K562 (cell line): Measurements from ENCODE around the gene JDP2. TPM values are rescaled to one million over a fixed set of nuclear protein-coding genes. Genes with fewer than 3 reads are reported as not detected.

ENCODE experiments used
- BCL6 ChIP-seq: fragments of 250-450 bp; sonication (Bioruptor Pico); IDR thresholded peaks from 2 replicates; pipeline ENCODE4 v1.4.0; 2020
- CHCHD3 ChIP-seq: fragments of 250-450 bp; sonication (Bioruptor Pico); IDR thresholded peaks from 2 replicates; pipeline ENCODE4 v2.1.2; 2022; ENCODE audit warnings: mild to moderate bottlenecking
- CXXC5 ChIP-seq: fragments of 250-450 bp; sonication (Bioruptor Pico); IDR thresholded peaks from 2 replicates; pipeline ENCODE4 v1.8.0; 2022; ENCODE audit warnings: inconsistent platforms, mild to moderate bottlenecking, moderate library complexity
- DMBX1 ChIP-seq: fragments of 250-450 bp; sonication (Bioruptor Pico); IDR thresholded peaks from 2 replicates; pipeline ENCODE4 v1.8.0; 2022; ENCODE audit warnings: inconsistent platforms, mild to moderate bottlenecking, moderate library complexity, borderline replicate concordance
- HCFC1 ChIP-seq: IDR thresholded peaks from 2 replicates; pipeline ENCODE4 v1.6.1; 2012; ENCODE audit warnings: low read depth, low read length, improper control_type of control experiment
- NR2F6 ChIP-seq: fragments of 450-650 bp; formaldehyde crosslinking; IDR thresholded peaks from 2 replicates; pipeline ENCODE4 v1.4.0; 2020; ENCODE audit warnings: mild to moderate bottlenecking
- NR3C1 ChIP-seq: sonication (generic); formaldehyde crosslinking; IDR thresholded peaks from 2 replicates; pipeline ENCODE4 v1.8.1; 2022; ENCODE audit warnings: missing genetic modification reagents
- RCOR1 ChIP-seq, 2 experiments: IDR thresholded peaks; 2 replicates each; pipeline ENCODE4 v1.6.1; 2012; ENCODE audit warnings: low read depth in 2 of 2, low read length in 2 of 2, borderline replicate concordance in 1 of 2, improper control_type of control experiment in 1 of 2
- RFX1 ChIP-seq: fragments of 450-650 bp; IDR thresholded peaks from 2 replicates; pipeline ENCODE4 v1.6.1; 2016; ENCODE audit warnings: mild to moderate bottlenecking, moderate library complexity
- VEZF1 ChIP-seq: fragments of 200-800 bp; sonication (Bioruptor generic); IDR thresholded peaks from 2 replicates; pipeline ENCODE4 v1.6.1; 2017; ENCODE audit warnings: missing genetic modification characterization, missing compliant biosample characterization
- YY1 ChIP-seq, 3 experiments: IDR thresholded peaks; 2 replicates each; pipeline ENCODE4 v1.6.1; 2011; ENCODE audit warnings: low read length in 2 of 3, mild to moderate bottlenecking in 2 of 3, moderate library complexity in 2 of 3, borderline replicate concordance in 1 of 3, control low read depth in 1 of 3, low read depth in 1 of 3; ENCODE audit not compliant: insufficient read depth in 3 of 3, insufficient replicate concordance in 2 of 3, control insufficient read depth in 1 of 3, insufficient read length in 1 of 3; ENCODE audit errors: extremely low read depth in 1 of 3
- ZNF143 ChIP-seq: sonication (generic); formaldehyde crosslinking; IDR thresholded peaks from 2 replicates; pipeline ENCODE4 v1.9.0; 2022; ENCODE audit warnings: mild to moderate bottlenecking, missing genetic modification reagents
- ZNF324 ChIP-seq: fragments of 250-450 bp; sonication (Bioruptor Pico); IDR thresholded peaks from 2 replicates; pipeline ENCODE4 v1.4.0; 2020; ENCODE audit warnings: mild to moderate bottlenecking
- polyA plus RNA-seq, 8 experiments: library from polyadenylated mRNA; depleted of rRNA in 4 of 8; stranded (reverse) in 5 of 8; unstranded in 3 of 8; fragments of >200 nt; fragmentation: Nextera tagmentation in 2 of 8; fragmentation: Illumina TruSeq in 1 of 8; extraction: Ambion mirVana in 2 of 8; extraction: Trizol in 1 of 8; gene quantifications; 2 replicates each; pipeline versions ENCODE4 v1.2.1 to v1.2.3, GENCODE V29; 2011 to 2014; ENCODE audit warnings: inconsistent platforms in 1 of 8, missing spikeins in 1 of 8
- total RNA-seq, 7 experiments: library from RNA; depleted of rRNA in 6 of 7; stranded (reverse); fragments of >200 nt in 6 of 7; fragmentation: Illumina TruSeq in 2 of 7; extraction: Trizol in 2 of 7; gene quantifications; 2 replicates each; pipeline versions ENCODE4 v1.2.1 to v1.2.3, GENCODE V29; 2011 to 2021; ENCODE audit warnings: low replicate concordance in 1 of 7
- TF ChIP-seq, protein P1 (sequence below): fragments of 250-450 bp; sonication (Bioruptor Pico); IDR thresholded peaks from 2 replicates; pipeline ENCODE4 v1.5.0; 2021; ENCODE audit warnings: mild to moderate bottlenecking, moderate library complexity
- TF ChIP-seq, protein P2 (sequence below), 2 experiments: fragments of 450-650 bp; IDR thresholded peaks; 2 replicates each; pipeline ENCODE4 v1.6.1; 2016
- TF ChIP-seq, protein P3 (sequence below), 3 experiments: fragments of 200-800 bp in 1 of 3; sonication (Bioruptor generic) in 1 of 3; sonication (generic) in 1 of 3; formaldehyde crosslinking in 1 of 3; IDR thresholded peaks; 2 replicates each; pipeline versions ENCODE4 v1.6.1 to v1.8.0; 2016 to 2022; ENCODE audit warnings: mild to moderate bottlenecking in 2 of 3, missing compliant biosample characterization in 2 of 3, missing genetic modification characterization in 2 of 3, missing genetic modification reagents in 1 of 3
- TF ChIP-seq, protein P4 (sequence below): sonication (generic); formaldehyde crosslinking; IDR thresholded peaks from 2 replicates; pipeline ENCODE4 v1.4.0; 2020; ENCODE audit warnings: mild to moderate bottlenecking, missing genetic modification reagents

The JDP2 gene
- total and polyA plus RNA-seq, 9 of the 15 experiments (the other 6 are each of a cell fraction or from before 2014, with no cell fraction given): 0.27 to 13.8 (median 3.1) TPM

DNA sequence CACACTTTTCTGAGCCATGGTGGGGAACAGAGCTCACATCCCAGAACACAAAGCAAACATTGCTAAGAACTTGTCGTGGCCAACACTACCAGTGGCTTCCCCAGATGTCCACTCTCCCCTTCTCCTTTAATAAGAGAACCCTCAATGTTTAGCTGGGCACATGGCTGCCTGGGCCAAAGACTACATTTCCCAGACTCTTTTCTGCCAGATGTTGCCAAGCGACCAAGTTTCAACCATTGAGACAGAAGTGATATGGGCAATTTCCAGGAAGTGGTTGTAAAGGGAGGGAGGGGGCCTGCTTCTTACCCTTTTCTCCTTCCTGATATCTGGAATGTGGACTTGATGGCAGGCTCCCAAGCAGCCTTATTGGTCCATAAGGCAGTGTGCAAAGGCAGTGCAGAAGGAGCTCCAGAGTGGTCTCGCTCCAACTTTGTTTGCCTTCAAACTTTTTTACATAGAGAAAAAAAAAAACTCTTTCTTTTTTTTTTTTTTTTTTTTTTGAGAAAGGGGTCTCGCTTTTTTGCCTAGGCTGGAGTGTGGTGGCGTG lies 24.9 kb upstream of the JDP2 start (continued):
- TF ChIP-seq, protein P1, sequence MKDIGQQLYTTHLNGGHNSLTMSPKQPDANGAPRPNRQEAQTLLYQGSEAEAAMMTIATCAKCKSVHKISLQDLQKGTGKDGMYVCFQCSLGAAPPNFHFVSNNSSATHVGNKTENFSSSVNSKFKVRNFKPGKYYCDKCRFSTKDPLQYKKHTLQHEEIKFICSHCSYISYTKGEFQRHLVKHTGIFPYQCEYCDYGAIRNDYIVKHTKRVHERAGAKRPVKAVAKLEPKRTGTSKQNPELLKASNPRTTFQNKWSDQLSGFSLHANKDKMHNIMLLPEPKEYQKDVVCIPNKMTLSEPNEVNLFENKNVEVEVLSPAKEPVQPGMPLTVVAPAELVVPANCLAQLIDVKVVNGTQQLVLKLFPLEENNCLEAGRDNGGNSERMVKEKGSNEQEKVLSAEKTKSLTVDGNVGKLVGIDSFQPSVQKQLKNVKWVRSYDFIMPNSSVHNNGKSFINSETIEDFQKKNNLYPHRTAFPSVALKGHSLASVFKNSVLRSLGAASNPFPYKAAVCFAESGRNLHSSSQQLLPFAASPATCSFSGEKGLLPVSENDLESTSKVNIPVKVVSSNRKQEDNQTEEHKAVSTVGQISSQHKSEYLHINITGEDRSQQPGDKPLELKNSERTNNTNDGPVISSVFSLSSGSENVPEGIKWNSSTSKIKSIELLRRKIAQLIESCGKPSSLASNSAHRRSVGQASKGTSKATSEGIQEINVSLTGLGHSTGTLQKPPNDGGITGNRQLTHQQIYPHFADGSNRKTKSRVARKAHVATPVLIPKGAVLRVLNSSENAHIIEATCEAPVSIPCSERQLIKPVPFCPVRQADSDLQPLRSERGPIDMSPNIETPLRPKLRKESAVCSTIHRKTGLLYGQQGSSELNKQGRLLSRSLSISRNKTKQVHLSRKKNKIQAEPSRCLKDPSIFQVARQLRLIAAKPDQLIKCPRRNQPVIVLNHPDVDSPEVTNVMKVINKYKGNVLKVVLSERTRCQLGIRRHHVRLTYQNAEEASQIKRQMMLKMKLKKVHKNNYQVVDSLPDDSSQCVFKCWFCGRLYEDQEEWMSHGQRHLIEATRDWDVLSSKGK (CRISPR knock-in tag): no peak
- no peak for TF ChIP-seq CXXC5
- TF ChIP-seq ZNF324: no peak
- TF ChIP-seq, protein P2, sequence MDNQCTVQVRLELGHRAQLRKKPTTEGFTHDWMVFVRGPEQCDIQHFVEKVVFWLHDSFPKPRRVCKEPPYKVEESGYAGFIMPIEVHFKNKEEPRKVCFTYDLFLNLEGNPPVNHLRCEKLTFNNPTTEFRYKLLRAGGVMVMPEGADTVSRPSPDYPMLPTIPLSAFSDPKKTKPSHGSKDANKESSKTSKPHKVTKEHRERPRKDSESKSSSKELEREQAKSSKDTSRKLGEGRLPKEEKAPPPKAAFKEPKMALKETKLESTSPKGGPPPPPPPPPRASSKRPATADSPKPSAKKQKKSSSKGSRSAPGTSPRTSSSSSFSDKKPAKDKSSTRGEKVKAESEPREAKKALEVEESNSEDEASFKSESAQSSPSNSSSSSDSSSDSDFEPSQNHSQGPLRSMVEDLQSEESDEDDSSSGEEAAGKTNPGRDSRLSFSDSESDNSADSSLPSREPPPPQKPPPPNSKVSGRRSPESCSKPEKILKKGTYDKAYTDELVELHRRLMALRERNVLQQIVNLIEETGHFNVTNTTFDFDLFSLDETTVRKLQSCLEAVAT (IDR thresholded peaks at IDR 0.05): no peak
- TF ChIP-seq, protein P3, sequence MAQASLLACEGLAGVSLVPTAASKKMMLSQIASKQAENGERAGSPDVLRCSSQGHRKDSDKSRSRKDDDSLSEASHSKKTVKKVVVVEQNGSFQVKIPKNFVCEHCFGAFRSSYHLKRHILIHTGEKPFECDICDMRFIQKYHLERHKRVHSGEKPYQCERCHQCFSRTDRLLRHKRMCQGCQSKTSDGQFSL (CRISPR knock-in tag; IDR thresholded peaks at IDR 0.05): no peak
- TF ChIP-seq, protein P3 (tag; IDR thresholded peaks at IDR 0.05): no peak
- TF ChIP-seq ZNF143 (CRISPR knock-in tag): peak; percentile 51; the same call in 1 of the 2 replicates
- no peak for TF ChIP-seq DMBX1 (CRISPR knock-in tag)
- no peak for TF ChIP-seq NR2F6 (CRISPR knock-in tag)
- TF ChIP-seq VEZF1 (CRISPR knock-in tag): peak; percentile 36; the same call in 1 of the 2 replicates
- TF ChIP-seq RCOR1 (IDR thresholded peaks at IDR 0.05; ENCODE audit: borderline replicate concordance in 1 of 2, low read depth in 2 of 2, low read length in 2 of 2): 0 out of 4 replicates have a peak, but pooled peaks of 1 of the 2 experiments have one; percentile 17
- TF ChIP-seq BCL6 (CRISPR knock-in tag): no peak
- TF ChIP-seq RFX1: peak; percentile 72
- TF ChIP-seq, protein P4, sequence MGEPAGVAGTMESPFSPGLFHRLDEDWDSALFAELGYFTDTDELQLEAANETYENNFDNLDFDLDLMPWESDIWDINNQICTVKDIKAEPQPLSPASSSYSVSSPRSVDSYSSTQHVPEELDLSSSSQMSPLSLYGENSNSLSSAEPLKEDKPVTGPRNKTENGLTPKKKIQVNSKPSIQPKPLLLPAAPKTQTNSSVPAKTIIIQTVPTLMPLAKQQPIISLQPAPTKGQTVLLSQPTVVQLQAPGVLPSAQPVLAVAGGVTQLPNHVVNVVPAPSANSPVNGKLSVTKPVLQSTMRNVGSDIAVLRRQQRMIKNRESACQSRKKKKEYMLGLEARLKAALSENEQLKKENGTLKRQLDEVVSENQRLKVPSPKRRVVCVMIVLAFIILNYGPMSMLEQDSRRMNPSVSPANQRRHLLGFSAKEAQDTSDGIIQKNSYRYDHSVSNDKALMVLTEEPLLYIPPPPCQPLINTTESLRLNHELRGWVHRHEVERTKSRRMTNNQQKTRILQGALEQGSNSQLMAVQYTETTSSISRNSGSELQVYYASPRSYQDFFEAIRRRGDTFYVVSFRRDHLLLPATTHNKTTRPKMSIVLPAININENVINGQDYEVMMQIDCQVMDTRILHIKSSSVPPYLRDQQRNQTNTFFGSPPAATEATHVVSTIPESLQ (CRISPR knock-in tag): no peak
- peak in 1 of 3 experiments; percentile 47 for TF ChIP-seq YY1 (IDR thresholded peaks at IDR 0.05; ENCODE audit: borderline replicate concordance in 1 of 3, control insufficient read depth in 1 of 3, extremely low read depth in 1 of 3, insufficient read depth in 3 of 3, insufficient read length in 1 of 3, insufficient replicate concordance in 2 of 3, low read depth in 1 of 3, low read length in 2 of 3)
- no peak for TF ChIP-seq CHCHD3
- TF ChIP-seq HCFC1: peak; percentile 64
- no peak for TF ChIP-seq NR3C1 (CRISPR knock-in tag)
